H1 (cell line): ENCODE measurements around the gene SPDYE18. TPM values are rescaled to one million over a fixed set of nuclear protein-coding genes. Genes with fewer than 3 reads are reported as not detected.
"Not testable (repeated sequence)": the region's sequence is repeated elsewhere in the genome, so short reads cannot be mapped to it uniquely, and the experiment has no call there.

Source experiments
- CTCF ChIA-PET: fragments of 300-600 bp; sonication (Branson Sonifier 250); formaldehyde crosslinking; loops from one replicate; lab custom pipeline; 2021; ENCODE audit not compliant: partially characterized antibody; lab: Charles Lee
- POLR2A ChIA-PET: fragments of 300-600 bp; sonication (Branson Sonifier 250); formaldehyde crosslinking; loops from one replicate; lab custom pipeline; 2021; ENCODE audit warnings: inconsistent platforms; ENCODE audit not compliant: partially characterized antibody; lab: Charles Lee
- DNase-seq, 2 experiments: peaks; one replicate each; pipeline versions ENCODE4 v3.0.0 to v3.0.0-alpha.2; 2010 to 2022; ENCODE audit warnings: low spot score in 2 of 2, low read depth in 1 of 2, mixed read lengths in 1 of 2
- FAIRE-seq: peaks from 2 replicates; lab custom pipeline; 2011; peaks lifted over from hg19 to GRCh38; lab: Jason Lieb, UNC
- H2AFZ ChIP-seq: 2 replicates; pipeline ENCODE4 v1.8.1; 2012; ENCODE audit warnings: low read length, inconsistent platforms
- H2AK5ac ChIP-seq: 2 replicates; pipeline ENCODE4 v1.6.1; 2013; ENCODE audit warnings: low read depth, low read length
- H2BK120ac ChIP-seq: replicated peaks from 2 replicates; pipeline ENCODE3; 2013; ENCODE audit warnings: low read depth, low read length, inconsistent platforms
- H2BK12ac ChIP-seq: 2 replicates; pipeline ENCODE4 v1.6.1; 2013; ENCODE audit warnings: low read depth, low read length
- H2BK15ac ChIP-seq: 2 replicates; pipeline ENCODE4 v1.6.1; 2013; ENCODE audit warnings: low read length
- H2BK20ac ChIP-seq: 2 replicates; pipeline ENCODE4 v1.6.1; 2013; ENCODE audit warnings: low read length
- H2BK5ac ChIP-seq: 2 replicates; pipeline ENCODE4 v1.6.1; 2013; ENCODE audit warnings: low read depth, low read length
- H3K14ac ChIP-seq: 2 replicates; pipeline ENCODE4 v1.6.1; 2013; ENCODE audit warnings: inconsistent platforms; ENCODE audit not compliant: insufficient read length
- H3K18ac ChIP-seq: 2 replicates; pipeline ENCODE4 v1.6.1; 2013; ENCODE audit warnings: low read length; ENCODE audit errors: extremely low read depth
- H3K23ac ChIP-seq: 2 replicates; pipeline ENCODE4 v1.6.1; 2013; ENCODE audit warnings: inconsistent platforms; ENCODE audit not compliant: insufficient read length
- H3K23me2 ChIP-seq: 2 replicates; pipeline ENCODE4 v1.6.1; 2013; ENCODE audit warnings: low read depth, low read length
- H3K27ac ChIP-seq: 2 replicates; pipeline ENCODE4 v1.6.1; 2011; ENCODE audit warnings: low read depth, low read length, inconsistent platforms
- H3K27me3 ChIP-seq, 4 experiments: replicated peaks in 1 of 4; 1 replicate in 1 of 4; 2 replicates in 3 of 4; pipeline versions ENCODE4 v1.6.1 to v1.8.1; 2011 to 2013; ENCODE audit warnings: low read length in 3 of 4, mild to moderate bottlenecking in 3 of 4, inconsistent platforms in 2 of 4, mixed read lengths in 2 of 4, moderate library complexity in 1 of 4; ENCODE audit not compliant: control insufficient read depth in 3 of 4, insufficient read depth in 3 of 4; ENCODE audit errors: extremely low read depth in 1 of 4
- H3K36me3 ChIP-seq, 4 experiments: 2 replicates each; pipeline versions ENCODE4 v1.6.1 to v1.8.1; 2011 to 2013; ENCODE audit warnings: mild to moderate bottlenecking in 4 of 4, low read length in 3 of 4, moderate library complexity in 2 of 4, control low read depth in 1 of 4, inconsistent platforms in 1 of 4; ENCODE audit not compliant: insufficient read depth in 4 of 4, control insufficient read depth in 2 of 4
- H3K4ac ChIP-seq: replicated peaks from 2 replicates; pipeline ENCODE3; 2013; ENCODE audit warnings: low read length, low read depth, mixed read lengths, inconsistent platforms; ENCODE audit not compliant: insufficient read length
- H3K4me1 ChIP-seq, 4 experiments: replicated peaks in 1 of 4; 1 replicate in 1 of 4; 2 replicates in 3 of 4; pipeline versions ENCODE4 v1.6.1 to v1.8.1; 2011 to 2013; ENCODE audit warnings: low read length in 3 of 4, inconsistent platforms in 2 of 4, mixed read lengths in 1 of 4; ENCODE audit not compliant: insufficient read depth in 4 of 4, control insufficient read depth in 3 of 4
- H3K4me2 ChIP-seq, 2 experiments: 2 replicates each; pipeline versions ENCODE4 v1.6.1 to v1.8.1; 2011 to 2013; ENCODE audit warnings: low read depth in 2 of 2, low read length in 2 of 2, control low read depth in 1 of 2, inconsistent platforms in 1 of 2, mild to moderate bottlenecking in 1 of 2; ENCODE audit not compliant: insufficient read depth in 1 of 2
- H3K4me3 ChIP-seq, 4 experiments: fragments of 200-600, 300-600 bp in 1 of 4; sonication (generic), shearing (Covaris generic), sonication (Bioruptor Twin) in 1 of 4; 2 replicates each; pipeline versions ENCODE4 v1.5.1 to v1.8.1; 2011 to 2016; ENCODE audit warnings: low read length in 4 of 4, low read depth in 3 of 4, control low read depth in 2 of 4, inconsistent platforms in 2 of 4, mild to moderate bottlenecking in 2 of 4, mixed read lengths in 1 of 4, moderate library complexity in 1 of 4; ENCODE audit not compliant: insufficient read depth in 2 of 4; ENCODE audit errors: extremely low read depth in 1 of 4
- H3K56ac ChIP-seq: replicated peaks from 2 replicates; pipeline ENCODE3; 2013; ENCODE audit warnings: low read depth, mild to moderate bottlenecking, mixed read lengths, low read length, inconsistent platforms; ENCODE audit not compliant: insufficient read length
- H3K79me1 ChIP-seq: 2 replicates; pipeline ENCODE4 v1.6.1; 2013; ENCODE audit warnings: low read depth, low read length, control low read depth
- H3K79me2 ChIP-seq, 2 experiments: 2 replicates each; pipeline versions ENCODE4 v1.6.1 to v1.8.1; 2012 to 2013; ENCODE audit warnings: low read length in 2 of 2, mild to moderate bottlenecking in 2 of 2, inconsistent platforms in 1 of 2; ENCODE audit not compliant: insufficient read depth in 2 of 2, control insufficient read depth in 1 of 2
- H3K9ac ChIP-seq, 4 experiments: replicated peaks in 1 of 4; 1 replicate in 1 of 4; 2 replicates in 3 of 4; pipeline versions ENCODE4 v1.6.1 to v1.8.1; 2011 to 2013; ENCODE audit warnings: low read depth in 3 of 4, low read length in 3 of 4, control low read depth in 2 of 4, mild to moderate bottlenecking in 2 of 4, moderate library complexity in 2 of 4, inconsistent platforms in 1 of 4; ENCODE audit errors: extremely low read depth in 1 of 4
- H3K9me3 ChIP-seq, 2 experiments: 2 replicates each; pipeline versions ENCODE4 v1.6.1 to v1.8.1; 2012 to 2013; ENCODE audit warnings: mild to moderate bottlenecking in 2 of 2, moderate library complexity in 2 of 2, control low read depth in 1 of 2, inconsistent platforms in 1 of 2, low read depth in 1 of 2, low read length in 1 of 2, mixed read lengths in 1 of 2; ENCODE audit not compliant: insufficient read depth in 2 of 2
- H4K20me1 ChIP-seq, 2 experiments: replicated peaks in 1 of 2; 2 replicates each; pipeline versions ENCODE3 to v1.8.1; 2011 to 2013; ENCODE audit warnings: inconsistent platforms in 2 of 2, low read length in 2 of 2, mild to moderate bottlenecking in 1 of 2; ENCODE audit not compliant: insufficient read depth in 2 of 2, control insufficient read depth in 1 of 2
- H4K5ac ChIP-seq: 2 replicates; pipeline ENCODE4 v1.6.1; 2013; ENCODE audit warnings: low read length, low read depth, mixed read lengths, inconsistent platforms; ENCODE audit not compliant: insufficient read length
- H4K8ac ChIP-seq: 2 replicates; pipeline ENCODE4 v1.8.0; 2013; ENCODE audit warnings: mild to moderate bottlenecking, moderate library complexity, low read length, inconsistent platforms; ENCODE audit not compliant: insufficient read depth; ENCODE audit errors: extremely low read depth
- H4K91ac ChIP-seq: replicated peaks from 2 replicates; pipeline ENCODE3; 2013; ENCODE audit warnings: low read length, mixed read lengths, inconsistent platforms; ENCODE audit not compliant: insufficient read length
- WGBS, 2 experiments: shearing (Covaris generic) in 1 of 2; methylation state at CpG; one replicate each; pipeline versions ENCODE4 v1.1.6 to v1.1.7; 2013 to 2015; ENCODE audit warnings: low lambda C conversion rate in 2 of 2, mixed read lengths in 2 of 2, inconsistent platforms in 1 of 2, low coverage in 1 of 2, missing lambda C conversion rate in 1 of 2; ENCODE audit not compliant: insufficient replicate concordance in 2 of 2, insufficient coverage in 1 of 2, insufficient read length in 1 of 2; ENCODE audit errors: extremely low coverage in 1 of 2, missing lambda C conversion rate in 1 of 2; 5-methylcytosine and 5-hydroxymethylcytosine counted together
- polyA plus RNA-seq, 7 experiments: library from polyadenylated mRNA; depleted of rRNA in 3 of 7; stranded (reverse) in 5 of 7; unstranded in 2 of 7; fragments of >200 nt in 5 of 7; fragments of 200-250 nt in 2 of 7; gene quantifications; 1 replicate in 5 of 7; 2 replicates in 1 of 7; 4 replicates in 1 of 7; pipeline versions ENCODE4 v1.2.1 to v1.2.3, GENCODE V29; 2011 to 2013; ENCODE audit warnings: missing spikeins in 2 of 7, mixed read lengths in 2 of 7
- small RNA-seq: library from polyadenylated mRNA; stranded (forward); fragments of <200 nt; extraction: miRNeasy Mini kit (QIAGEN cat#:217004); gene quantifications from one replicate; pipeline ENCODE3, GENCODE V24; 2013; ENCODE audit not compliant: insufficient read depth
- total RNA-seq: library from RNA; stranded (reverse); fragmentation: NEBNext Ultra II Directional; extraction: Animal tissue kit (Norgen Biotek cat#: 25700); gene quantifications from 2 replicates; pipeline ENCODE4 v1.2.1, GENCODE V29; 2021

SPDYE18 gene
- total and polyA plus RNA-seq, 2 of the 8 experiments (the other 6 are each of a cell fraction or from before 2014, with no cell fraction given) = not detected

- H3K27me3 ChIP-seq, H3K56ac ChIP-seq, H2AK5ac ChIP-seq, H4K5ac ChIP-seq, H3K23ac ChIP-seq, H3K4me2 ChIP-seq, H3K36me3 ChIP-seq, H3K18ac ChIP-seq, H3K4ac ChIP-seq, POLR2A ChIA-PET, H3K9ac ChIP-seq, H3K4me3 ChIP-seq, H4K8ac ChIP-seq, H3K4me1 ChIP-seq, H2BK20ac ChIP-seq, H2BK5ac ChIP-seq, FAIRE-seq, H2AFZ ChIP-seq, H3K79me2 ChIP-seq, H3K9me3 ChIP-seq, H3K79me1 ChIP-seq, H2BK12ac ChIP-seq, H2BK15ac ChIP-seq, H2BK120ac ChIP-seq, H3K27ac ChIP-seq, CTCF ChIA-PET, H4K91ac ChIP-seq, H3K14ac ChIP-seq: not testable (repeated sequence)
- WGBS, 2 experiments = 99% methylated on average over 10 of the region's 15 CpGs; no CpG with 5 or more reads in 1 of the 2 experiments
- peak in 1 of 2 experiments; percentile 23 for DNase-seq
- Histone ChIP-seq H4K20me1 (peaks cover 0 to 12% of the 10 kb centered on the region in 2 experiments), H3K23me2 (peaks cover 17% of the 10 kb centered on the region; the same call in 1 of the 2 replicates)
Measured at GRCh38 chr7:77002104-77002503, 60.3 kb downstream of the SPDYE18 start.

Small RNA genes within 50 kb of the gene (small RNA-seq; reads per million reads assigned to genes)
- not detected for gene RF00019

Other genes starting within 250 kb of the SPDYE18 start
- not detected in 2 replicates for gene SPDYE17, start 30.2 kb downstream of the SPDYE18 start, total RNA-seq
- gene SPDYE17, start 30.2 kb downstream of the SPDYE18 start, polyA plus RNA-seq (2011; rRNA removed) = not detected in 2 replicates
- gene CCDC146, start 60.1 kb upstream of the SPDYE18 start, total RNA-seq = 0.63 and 2.4 TPM in 2 replicates
- 0.35 and 0.88 TPM in 2 replicates for gene CCDC146, start 60.1 kb upstream of the SPDYE18 start, polyA plus RNA-seq (2011; rRNA removed)
- not detected in 2 replicates for gene FGL2, start 137.3 kb upstream of the SPDYE18 start, total RNA-seq
- not detected in 2 replicates for gene FGL2, start 137.3 kb upstream of the SPDYE18 start, polyA plus RNA-seq (2011; rRNA removed)